HEK293 (cell line): ENCODE results near the gene RSPH1.

ENCODE experiments used
- CTCF ChIA-PET: fragments of 350-600 bp; formaldehyde crosslinking; extraction: SDS; loops from one replicate; lab custom pipeline; 2021; ENCODE audit warnings: antibody characterized with exemption; lab: Yijun Ruan, JAX
- POLR2A ChIA-PET: fragments of 300-600 bp; formaldehyde crosslinking; extraction: SDS; loops from one replicate; lab custom pipeline; 2020; ENCODE audit warnings: antibody characterized with exemption, inconsistent platforms; lab: Yijun Ruan, JAX
- H3K27ac ChIP-seq: fragments of 200-500 bp; sonication (Bioruptor generic); 2 replicates; pipeline ENCODE4 v1.5.1; 2014; ENCODE audit warnings: low read depth, low read length, control low read depth, inconsistent platforms; ENCODE audit errors: extremely low read depth
- H3K36me3 ChIP-seq, 2 experiments: fragments of 200-500 bp in 1 of 2; sonication (Bioruptor generic) in 1 of 2; 1 replicate in 1 of 2; 2 replicates in 1 of 2; pipeline ENCODE4 v1.5.1; 2014 to 2017; ENCODE audit warnings: inconsistent platforms in 2 of 2, low read length in 2 of 2; ENCODE audit not compliant: control insufficient read depth in 2 of 2, insufficient read depth in 1 of 2
- H3K4me1 ChIP-seq: fragments of 200-500 bp; sonication (Bioruptor generic); 2 replicates; pipeline ENCODE4 v1.5.1; 2014; ENCODE audit warnings: mild to moderate bottlenecking, low read length, inconsistent platforms; ENCODE audit not compliant: control insufficient read depth, insufficient read depth
- H3K4me3 ChIP-seq: 2 replicates; pipeline ENCODE4 v1.5.1; 2011; ENCODE audit warnings: low read depth, mild to moderate bottlenecking, control low read depth, low read length, moderate library complexity
- H3K9me3 ChIP-seq: fragments of 200-500 bp; sonication (Bioruptor generic); 2 replicates; pipeline ENCODE4 v1.5.1; 2014; ENCODE audit warnings: low read depth, low read length, inconsistent platforms; ENCODE audit not compliant: control insufficient read depth, insufficient read depth
- GLIS1 ChIP-seq: fragments of 450-650 bp; formaldehyde crosslinking; IDR thresholded peaks from 2 replicates; pipeline ENCODE4 v1.5.1; 2016; ENCODE audit warnings: missing biosample characterization, missing genetic modification characterization
- HOXC10 ChIP-seq: sonication (generic); formaldehyde crosslinking; IDR thresholded peaks from 2 replicates; pipeline ENCODE4 v1.8.1; 2023; ENCODE audit warnings: mild to moderate bottlenecking, missing genetic modification reagents
- KLF1 ChIP-seq: fragments of 450-650 bp; formaldehyde crosslinking; IDR thresholded peaks from 2 replicates; pipeline ENCODE4 v1.5.1; 2016; ENCODE audit warnings: missing biosample characterization, missing genetic modification characterization
- RBAK ChIP-seq: fragments of 450-650 bp; formaldehyde crosslinking; IDR thresholded peaks from 2 replicates; pipeline ENCODE4 v1.5.1; 2016; ENCODE audit warnings: missing biosample characterization, missing genetic modification characterization
- TSHZ1 ChIP-seq: fragments of 450-650 bp; formaldehyde crosslinking; IDR thresholded peaks from 2 replicates; pipeline ENCODE4 v1.5.1; 2016; ENCODE audit warnings: missing biosample characterization, missing genetic modification characterization, borderline replicate concordance
- ZIC2 ChIP-seq: fragments of 450-650 bp; formaldehyde crosslinking; IDR thresholded peaks from 2 replicates; pipeline ENCODE4 v1.5.1; 2016; ENCODE audit warnings: missing biosample characterization, missing genetic modification characterization
- ZNF184 ChIP-seq: fragments of 450-650 bp; IDR thresholded peaks from 2 replicates; pipeline ENCODE4 v1.5.1; 2018; ENCODE audit warnings: missing biosample characterization, mild to moderate bottlenecking, missing genetic modification characterization
- ZNF24 ChIP-seq: fragments of 450-650 bp; formaldehyde crosslinking; IDR thresholded peaks from 2 replicates; pipeline ENCODE4 v1.5.1; 2016; ENCODE audit warnings: missing biosample characterization, missing genetic modification characterization
- ZNF280C ChIP-seq: fragments of 450-650 bp; formaldehyde crosslinking; IDR thresholded peaks from 2 replicates; pipeline ENCODE4 v1.5.1; 2016; ENCODE audit warnings: missing biosample characterization, missing genetic modification characterization
- ZNF335 ChIP-seq: fragments of 450-650 bp; formaldehyde crosslinking; conservative IDR thresholded peaks from 2 replicates; pipeline ENCODE4 v1.5.1; 2016; ENCODE audit warnings: missing biosample characterization, missing genetic modification characterization
- ZNF488 ChIP-seq: fragments of 450-650 bp; formaldehyde crosslinking; IDR thresholded peaks from 2 replicates; pipeline ENCODE4 v1.5.1; 2016; ENCODE audit warnings: missing biosample characterization, missing genetic modification characterization
- ZNF585B ChIP-seq: fragments of 450-650 bp; formaldehyde crosslinking; IDR thresholded peaks from 2 replicates; pipeline ENCODE4 v1.5.1; 2016; ENCODE audit warnings: missing biosample characterization, missing genetic modification characterization
- ZSCAN5A ChIP-seq: fragments of 450-650 bp; formaldehyde crosslinking; IDR thresholded peaks from 2 replicates; pipeline ENCODE4 v1.5.1; 2016; ENCODE audit warnings: missing biosample characterization, missing genetic modification characterization
- TF ChIP-seq, protein P1 (sequence below): fragments of 450-650 bp; formaldehyde crosslinking; conservative IDR thresholded peaks from 2 replicates; pipeline ENCODE4 v1.5.1; 2016; ENCODE audit warnings: low read depth, missing biosample characterization, missing genetic modification characterization
- TF ChIP-seq, protein P2 (sequence below): fragments of 450-650 bp; formaldehyde crosslinking; IDR thresholded peaks from 2 replicates; pipeline ENCODE4 v1.5.1; 2017; ENCODE audit warnings: missing biosample characterization, mild to moderate bottlenecking, missing genetic modification characterization, moderate library complexity
- TF ChIP-seq, protein P3 (sequence below): fragments of 450-650 bp; formaldehyde crosslinking; IDR thresholded peaks from 2 replicates; pipeline ENCODE4 v1.5.1; 2016; ENCODE audit warnings: missing biosample characterization, missing genetic modification characterization

Gene RSPH1

DNA sequence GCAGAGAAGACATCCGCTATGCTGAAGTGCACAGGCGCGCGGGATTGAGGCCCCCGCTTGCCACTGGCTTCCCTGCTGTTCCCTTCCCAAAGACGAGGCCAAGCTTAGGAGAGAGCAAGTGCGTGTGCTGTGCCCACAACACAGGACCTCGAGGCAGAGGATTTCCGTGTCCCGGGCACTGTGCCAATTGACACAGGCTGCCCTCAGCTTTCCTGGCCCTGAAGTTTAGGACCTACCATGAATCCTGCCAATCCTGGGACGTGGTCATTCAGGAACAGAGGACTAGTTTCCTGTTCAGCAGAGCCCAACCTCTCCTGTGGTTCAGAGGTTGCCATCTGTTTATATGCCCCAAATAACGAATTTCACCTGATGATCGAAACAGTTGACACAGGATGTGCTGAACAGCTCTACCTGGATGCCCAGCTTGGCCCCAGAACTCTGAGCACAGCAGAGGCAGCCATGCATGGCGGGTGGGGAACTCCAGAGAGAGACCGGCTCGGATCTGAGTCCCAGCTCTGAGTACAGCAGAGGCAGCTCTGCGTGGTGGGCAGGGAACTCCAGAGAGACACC is 39.7 kb upstream of the RSPH1 start:
- CTCF ChIA-PET = interaction anchor here (0.8 to 3.3 kb wide), 2 partner anchors 15 to 390 kb away, joined by 6 to 10 read pairs; no protein-coding TSS in a partner anchor
- peaks cover 10% of the 10 kb centered on the region; the same call in 1 of the 2 replicates for H3K4me1 ChIP-seq
- peaks cover 0 to 6% of the 10 kb centered on the region in 2 experiments; a peak in 1 of 3 replicates for H3K36me3 ChIP-seq
- no peak overlapping the region for H3K4me3 ChIP-seq
- TF ChIP-seq, protein P1, sequence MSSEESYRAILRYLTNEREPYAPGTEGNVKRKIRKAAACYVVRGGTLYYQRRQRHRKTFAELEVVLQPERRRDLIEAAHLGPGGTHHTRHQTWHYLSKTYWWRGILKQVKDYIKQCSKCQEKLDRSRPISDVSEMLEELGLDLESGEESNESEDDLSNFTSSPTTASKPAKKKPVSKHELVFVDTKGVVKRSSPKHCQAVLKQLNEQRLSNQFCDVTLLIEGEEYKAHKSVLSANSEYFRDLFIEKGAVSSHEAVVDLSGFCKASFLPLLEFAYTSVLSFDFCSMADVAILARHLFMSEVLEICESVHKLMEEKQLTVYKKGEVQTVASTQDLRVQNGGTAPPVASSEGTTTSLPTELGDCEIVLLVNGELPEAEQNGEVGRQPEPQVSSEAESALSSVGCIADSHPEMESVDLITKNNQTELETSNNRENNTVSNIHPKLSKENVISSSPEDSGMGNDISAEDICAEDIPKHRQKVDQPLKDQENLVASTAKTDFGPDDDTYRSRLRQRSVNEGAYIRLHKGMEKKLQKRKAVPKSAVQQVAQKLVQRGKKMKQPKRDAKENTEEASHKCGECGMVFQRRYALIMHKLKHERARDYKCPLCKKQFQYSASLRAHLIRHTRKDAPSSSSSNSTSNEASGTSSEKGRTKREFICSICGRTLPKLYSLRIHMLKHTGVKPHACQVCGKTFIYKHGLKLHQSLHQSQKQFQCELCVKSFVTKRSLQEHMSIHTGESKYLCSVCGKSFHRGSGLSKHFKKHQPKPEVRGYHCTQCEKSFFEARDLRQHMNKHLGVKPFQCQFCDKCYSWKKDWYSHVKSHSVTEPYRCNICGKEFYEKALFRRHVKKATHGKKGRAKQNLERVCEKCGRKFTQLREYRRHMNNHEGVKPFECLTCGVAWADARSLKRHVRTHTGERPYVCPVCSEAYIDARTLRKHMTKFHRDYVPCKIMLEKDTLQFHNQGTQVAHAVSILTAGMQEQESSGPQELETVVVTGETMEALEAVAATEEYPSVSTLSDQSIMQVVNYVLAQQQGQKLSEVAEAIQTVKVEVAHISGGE = no peak
- TF ChIP-seq RBAK (no peak), ZNF184 (tag by site-specific recombination) (no peak), KLF1 (tag by site-specific recombination) (no peak), ZSCAN5A (tag by site-specific recombination) (0 out of 2 replicates have a peak, but pooled peaks have one; percentile 19), ZNF24 (no peak)
- TF ChIP-seq, protein P2, sequence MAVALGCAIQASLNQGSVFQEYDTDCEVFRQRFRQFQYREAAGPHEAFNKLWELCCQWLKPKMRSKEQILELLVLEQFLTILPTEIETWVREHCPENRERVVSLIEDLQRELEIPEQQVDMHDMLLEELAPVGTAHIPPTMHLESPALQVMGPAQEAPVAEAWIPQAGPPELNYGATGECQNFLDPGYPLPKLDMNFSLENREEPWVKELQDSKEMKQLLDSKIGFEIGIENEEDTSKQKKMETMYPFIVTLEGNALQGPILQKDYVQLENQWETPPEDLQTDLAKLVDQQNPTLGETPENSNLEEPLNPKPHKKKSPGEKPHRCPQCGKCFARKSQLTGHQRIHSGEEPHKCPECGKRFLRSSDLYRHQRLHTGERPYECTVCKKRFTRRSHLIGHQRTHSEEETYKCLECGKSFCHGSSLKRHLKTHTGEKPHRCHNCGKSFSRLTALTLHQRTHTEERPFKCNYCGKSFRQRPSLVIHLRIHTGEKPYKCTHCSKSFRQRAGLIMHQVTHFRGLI (tag by site-specific recombination) = peak; percentile 55
- TF ChIP-seq, all 188 proteins: peak for 2
- Histone ChIP-seq H3K9me3 (no peaks in the 10 kb centered on the region), H3K27ac (no peak overlapping the region)
- POLR2A ChIA-PET = interaction anchor here (1.4 kb wide), 1 partner anchor 9 kb away, joined by 5 read pairs; no protein-coding TSS in a partner anchor

- ChIA-PET POLR2A (interaction anchor here (1.4 kb wide), 1 partner anchor 10 kb away, joined by 5 read pairs; no protein-coding TSS in a partner anchor), CTCF (no interaction called here)
- Histone ChIP-seq H3K27ac (no peak overlapping the region), H3K4me3 (no peak overlapping the region), H3K4me1 (peaks cover 10% of the 10 kb centered on the region; the same call in 1 of the 2 replicates), H3K9me3 (no peaks in the 10 kb centered on the region), H3K36me3 (peaks cover 0 to 6% of the 10 kb centered on the region in 2 experiments; a peak in 1 of 3 replicates)
- TF ChIP-seq ZNF184 (tag by site-specific recombination) (no peak), ZNF585B (tag by site-specific recombination) (no peak), ZNF488 (tag by site-specific recombination) (no peak), TSHZ1 (tag by site-specific recombination) (no peak), HOXC10 (CRISPR knock-in tag) (no peak), ZNF280C (tag by site-specific recombination) (no peak), ZNF335 (no peak), ZIC2 (tag by site-specific recombination) (peak; percentile 89), GLIS1 (peak; percentile 32)
- TF ChIP-seq, protein P3, sequence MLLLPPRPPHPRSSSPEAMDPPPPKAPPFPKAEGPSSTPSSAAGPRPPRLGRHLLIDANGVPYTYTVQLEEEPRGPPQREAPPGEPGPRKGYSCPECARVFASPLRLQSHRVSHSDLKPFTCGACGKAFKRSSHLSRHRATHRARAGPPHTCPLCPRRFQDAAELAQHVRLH (tag by site-specific recombination) = no peak
These were observed 38.7 kb upstream of the RSPH1 start for GRCh38 chr21:42534421-42535378.
